GM18507 (cell line): ENCODE measurements around the gene NMRAL1.

Experiments
- DNase-seq: peaks from one replicate; pipeline ENCODE4 v3.0.0; 2011; ENCODE audit warnings: low read depth; ENCODE audit not compliant: insufficient read length; ENCODE audit errors: extremely low spot score
- FAIRE-seq: peaks from 2 replicates; lab custom pipeline; 2011; peaks lifted over from hg19 to GRCh38; lab: Jason Lieb, UNC

NMRAL1 gene

DNA sequence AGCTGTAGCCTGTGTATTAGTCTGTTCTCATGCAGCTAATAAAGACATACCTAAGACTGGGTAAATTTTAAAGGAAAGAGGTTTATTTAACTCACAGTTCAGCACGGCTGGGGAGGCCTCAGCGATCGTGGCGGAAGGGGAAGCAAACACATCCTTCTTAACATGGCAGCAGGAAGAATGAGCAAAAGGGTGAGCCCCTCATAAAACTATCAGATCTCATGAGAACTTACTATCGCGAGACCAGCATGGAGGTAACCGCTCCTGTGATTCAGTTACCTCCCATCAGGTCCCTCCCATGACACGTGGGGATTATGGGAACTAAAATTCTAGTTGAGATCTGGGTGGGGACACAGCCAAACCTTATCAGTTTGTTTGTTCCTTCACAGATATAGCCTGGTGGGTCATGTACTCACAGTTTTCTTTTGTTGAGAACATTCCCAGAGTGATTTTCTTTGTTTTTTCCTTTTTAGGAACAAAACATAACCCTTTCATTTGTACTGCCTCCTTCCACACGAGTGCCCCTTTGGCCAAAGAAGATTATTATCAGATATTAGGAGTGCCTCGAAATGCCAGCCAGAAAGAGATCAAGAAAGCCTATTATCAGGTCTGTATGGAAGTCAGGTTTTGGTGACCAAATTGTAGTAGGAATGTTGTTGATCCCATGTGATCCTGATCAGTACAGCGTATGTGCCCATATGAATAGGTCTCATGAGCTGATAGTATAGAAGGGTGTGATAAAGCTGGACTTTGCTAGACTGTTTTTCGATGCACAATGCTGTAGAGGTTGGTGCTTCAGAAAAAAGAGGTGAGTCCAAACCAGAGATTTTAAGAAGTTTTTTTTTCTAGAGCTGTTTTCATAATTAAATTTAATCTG is 40.3 kb downstream of the NMRAL1 start:
- DNase-seq: no peak
- no peak for FAIRE-seq

DNA sequence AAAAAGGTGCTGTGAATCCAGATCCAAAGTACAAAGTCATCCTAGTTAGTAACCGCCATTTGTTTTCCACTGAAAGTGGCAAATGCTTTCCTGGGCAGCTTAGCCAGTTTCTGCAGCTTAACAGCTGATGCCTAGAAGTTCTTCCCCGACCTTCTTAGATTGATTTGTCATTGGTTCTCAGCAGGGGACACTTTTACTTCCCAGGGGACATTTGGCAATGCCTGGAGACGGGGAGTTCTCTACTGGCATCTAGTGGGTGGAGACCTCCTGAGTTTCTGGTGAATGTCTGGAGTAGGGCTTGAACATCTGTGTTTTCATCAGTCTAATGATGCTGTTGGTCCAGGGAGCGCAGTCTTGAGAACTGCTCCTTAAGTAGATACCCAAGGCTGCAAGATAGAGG is 41.2 kb downstream of the NMRAL1 start:
- DNase-seq (no peak), FAIRE-seq (no peak)

DNA sequence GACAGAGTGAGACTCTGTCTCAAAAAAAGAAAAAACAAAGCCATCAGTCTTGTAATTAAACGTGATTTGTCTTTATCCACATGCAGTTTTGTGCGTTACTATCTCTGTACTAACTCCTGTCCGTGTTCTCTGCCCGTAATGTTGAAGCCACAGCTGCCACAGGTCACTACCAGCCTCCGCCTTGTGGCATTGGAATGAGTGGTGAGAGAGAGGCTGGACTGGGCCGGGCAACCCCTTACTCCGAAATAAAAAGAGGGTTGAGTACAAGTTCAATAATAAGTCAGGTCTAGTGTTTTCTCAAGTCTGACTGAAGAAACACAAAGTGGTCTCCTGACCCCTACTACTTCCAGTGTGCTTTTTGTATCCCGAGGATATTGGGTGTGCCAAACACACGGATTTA is 43.4 kb downstream of the NMRAL1 start:
- FAIRE-seq (no peak), DNase-seq (no peak)

DNA sequence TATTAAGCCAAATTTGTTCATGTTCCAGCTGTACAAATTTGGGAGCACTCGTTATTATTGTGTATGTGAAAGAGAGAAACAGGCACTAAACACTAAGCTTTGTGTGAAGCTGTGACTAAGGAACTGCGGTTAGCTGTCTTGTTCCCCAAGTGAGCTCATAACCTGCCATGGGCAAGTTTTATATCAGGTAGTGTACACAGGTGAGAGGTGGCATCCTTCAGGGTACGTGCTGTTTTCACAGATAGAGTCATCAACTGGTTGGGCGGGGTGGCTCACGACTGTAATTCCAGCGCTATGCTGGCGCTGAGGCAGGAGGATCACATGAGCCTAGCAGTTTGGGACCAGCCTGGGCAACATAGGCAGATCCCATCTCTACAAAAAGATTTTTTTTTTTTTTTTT is 45.9 kb downstream of the NMRAL1 start:
- no peak for FAIRE-seq
- no peak for DNase-seq

DNA sequence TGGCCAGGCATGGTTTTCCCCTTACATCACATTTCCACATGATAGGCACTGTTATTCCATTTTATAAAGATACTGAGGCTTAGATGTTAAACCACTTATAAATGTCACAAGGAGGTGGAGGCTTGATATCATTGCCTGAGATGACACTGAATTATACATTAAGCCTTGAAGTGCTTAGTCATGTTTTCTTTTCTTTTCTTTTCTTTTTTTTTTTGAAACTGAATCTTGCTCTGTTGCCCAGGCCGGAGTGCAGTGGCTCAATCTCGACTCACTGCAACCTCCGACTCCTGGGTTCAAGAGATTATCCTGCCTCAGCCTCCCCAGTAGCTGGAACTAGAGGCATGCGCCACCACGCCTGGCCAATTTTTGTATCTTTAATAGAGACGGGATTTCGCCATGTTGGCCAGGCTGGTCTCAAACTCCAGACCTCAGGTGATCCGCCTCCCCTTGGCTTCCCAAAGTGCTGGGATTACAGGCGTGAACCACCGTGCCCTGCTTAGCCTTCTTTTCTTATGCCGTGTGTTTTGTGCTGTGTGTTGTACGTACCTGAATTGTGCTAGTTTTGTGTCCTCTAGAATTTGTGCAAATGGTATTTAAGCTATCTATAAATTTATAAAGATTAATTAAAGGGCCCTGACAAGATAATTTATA is 47.6 kb downstream of the NMRAL1 start:
- DNase-seq: no peak
- FAIRE-seq: no peak

DNA sequence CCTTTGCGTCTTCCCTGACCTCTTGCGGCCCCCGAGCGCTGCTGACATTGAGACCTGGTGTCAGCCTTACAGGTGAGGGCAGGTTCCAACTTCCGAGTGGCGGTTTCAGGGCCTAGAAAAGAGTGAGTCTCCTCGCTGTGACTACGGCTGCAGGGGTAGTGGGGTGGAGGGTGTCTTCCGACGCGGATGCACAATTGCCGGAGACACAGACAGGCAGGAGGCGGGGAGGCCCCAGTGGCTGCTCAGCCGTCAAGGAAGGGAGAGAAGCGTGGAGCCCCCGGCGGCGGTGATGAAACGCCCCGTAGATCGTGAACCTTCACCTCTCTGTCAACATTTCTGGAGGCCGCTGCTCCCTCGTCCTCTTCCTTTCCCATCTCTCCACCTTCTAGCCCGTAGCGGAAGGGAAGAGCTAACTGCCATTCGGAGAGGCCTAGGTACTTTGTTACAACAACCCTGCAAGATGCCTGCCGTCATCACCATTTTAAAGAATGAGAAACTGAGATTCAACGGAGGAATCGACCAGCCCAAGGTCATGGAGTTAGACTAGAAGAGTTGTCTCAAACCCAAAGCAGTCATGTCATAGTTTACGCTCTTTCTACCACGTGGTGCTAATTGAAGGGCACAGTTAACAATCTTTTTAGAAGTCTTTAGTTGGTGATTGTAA is 48.3 kb downstream of the NMRAL1 start:
- FAIRE-seq (no peak), DNase-seq (no peak)

DNA sequence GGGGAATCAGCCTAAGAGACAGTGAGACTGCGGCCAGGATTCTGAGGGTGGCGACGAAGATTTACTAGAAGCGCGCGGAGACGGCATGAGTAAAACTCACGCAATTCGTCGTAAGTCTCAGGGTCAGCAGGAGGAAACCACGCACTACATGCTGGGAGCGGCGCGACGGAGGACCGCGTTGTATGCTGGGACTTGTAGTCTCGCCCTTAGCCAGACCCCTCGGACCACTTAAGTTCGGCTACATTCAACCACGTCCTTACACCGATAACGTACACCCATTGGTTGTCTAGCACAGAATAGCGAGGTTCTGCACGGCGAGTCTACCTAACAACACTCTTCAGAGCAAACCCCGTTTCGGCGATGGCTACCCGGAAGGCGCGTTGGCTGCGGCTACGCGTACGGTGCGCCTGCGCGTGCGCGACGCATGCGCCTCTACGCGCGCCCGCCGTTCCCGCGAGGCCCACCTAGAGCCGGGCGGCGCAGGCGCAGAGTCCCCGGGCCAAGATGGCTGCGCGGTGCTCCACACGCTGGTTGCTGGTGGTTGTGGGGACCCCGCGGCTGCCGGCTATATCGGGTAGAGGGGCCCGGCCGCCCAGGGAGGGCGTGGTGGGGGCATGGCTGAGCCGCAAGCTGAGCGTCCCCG is 48.9 kb downstream of the NMRAL1 start, which contains the start of gene DNAJA3:
TSS of gene DNAJA3 (plus strand) at position 491 of the 643 bp plus-strand sequence. CDS start at position 505, 14 bp downstream.
- DNase-seq (peak; percentile 95), FAIRE-seq (peak; percentile 93)

DNA sequence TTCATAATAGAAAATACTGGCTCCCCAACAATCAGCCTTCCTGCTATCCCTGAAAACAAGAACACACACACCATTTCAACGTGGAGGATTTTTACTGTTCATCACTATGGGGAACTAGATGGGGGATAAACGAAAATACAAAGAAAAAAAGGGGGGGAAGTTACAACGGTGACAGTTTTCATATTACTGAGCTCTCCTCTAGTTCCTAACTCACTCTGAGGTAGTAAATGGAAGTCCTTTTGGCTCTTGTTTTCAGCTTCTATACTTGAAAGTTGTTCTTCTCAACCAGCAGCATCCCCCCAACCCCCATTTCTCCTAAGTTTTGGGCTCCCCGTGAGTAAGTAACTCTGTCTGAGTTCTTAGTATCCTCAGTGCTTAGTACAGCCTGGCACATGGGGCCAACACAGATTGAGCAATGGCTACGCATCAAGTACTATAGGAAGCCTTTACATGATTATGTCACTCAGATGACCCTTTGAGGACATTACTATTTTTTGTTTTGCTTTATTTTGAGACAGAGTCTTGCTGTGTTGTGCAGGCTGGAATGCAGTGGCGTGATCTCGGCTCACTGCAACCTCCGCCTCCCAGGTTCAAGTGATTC is 53.8 kb downstream of the NMRAL1 start:
- no peak for FAIRE-seq

DNA sequence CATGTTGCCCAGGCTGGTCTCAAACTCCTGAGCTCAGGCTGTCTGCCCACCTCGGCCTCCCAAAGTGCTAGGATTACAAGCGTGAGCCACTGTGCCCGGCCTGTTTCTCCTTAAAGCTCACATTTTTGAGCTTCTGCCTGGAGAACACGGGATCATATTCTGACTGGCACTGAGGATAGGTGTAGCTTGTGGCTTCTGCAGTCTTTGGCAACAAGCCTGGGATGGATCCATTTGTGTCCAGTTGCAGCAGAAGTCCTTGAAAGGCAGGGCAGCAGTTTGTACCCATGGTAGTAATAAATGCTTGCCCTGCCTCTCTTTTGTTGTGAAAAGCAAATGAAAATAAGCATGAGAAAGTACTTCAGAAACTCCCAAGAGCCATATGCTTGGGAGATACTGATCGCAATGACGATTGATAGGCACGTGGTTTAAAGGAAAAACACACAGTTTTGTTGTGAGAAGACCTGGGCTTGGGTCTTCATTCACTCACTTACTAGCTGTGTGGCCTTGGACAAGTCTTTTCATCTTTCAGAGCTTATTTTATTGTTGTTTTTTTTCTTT is 54.9 kb downstream of the NMRAL1 start:
- DNase-seq: no peak
- no peak for FAIRE-seq

More for the DNA sequence above, 53.8 kb downstream of the NMRAL1 start:
- no peak for DNase-seq

DNA sequence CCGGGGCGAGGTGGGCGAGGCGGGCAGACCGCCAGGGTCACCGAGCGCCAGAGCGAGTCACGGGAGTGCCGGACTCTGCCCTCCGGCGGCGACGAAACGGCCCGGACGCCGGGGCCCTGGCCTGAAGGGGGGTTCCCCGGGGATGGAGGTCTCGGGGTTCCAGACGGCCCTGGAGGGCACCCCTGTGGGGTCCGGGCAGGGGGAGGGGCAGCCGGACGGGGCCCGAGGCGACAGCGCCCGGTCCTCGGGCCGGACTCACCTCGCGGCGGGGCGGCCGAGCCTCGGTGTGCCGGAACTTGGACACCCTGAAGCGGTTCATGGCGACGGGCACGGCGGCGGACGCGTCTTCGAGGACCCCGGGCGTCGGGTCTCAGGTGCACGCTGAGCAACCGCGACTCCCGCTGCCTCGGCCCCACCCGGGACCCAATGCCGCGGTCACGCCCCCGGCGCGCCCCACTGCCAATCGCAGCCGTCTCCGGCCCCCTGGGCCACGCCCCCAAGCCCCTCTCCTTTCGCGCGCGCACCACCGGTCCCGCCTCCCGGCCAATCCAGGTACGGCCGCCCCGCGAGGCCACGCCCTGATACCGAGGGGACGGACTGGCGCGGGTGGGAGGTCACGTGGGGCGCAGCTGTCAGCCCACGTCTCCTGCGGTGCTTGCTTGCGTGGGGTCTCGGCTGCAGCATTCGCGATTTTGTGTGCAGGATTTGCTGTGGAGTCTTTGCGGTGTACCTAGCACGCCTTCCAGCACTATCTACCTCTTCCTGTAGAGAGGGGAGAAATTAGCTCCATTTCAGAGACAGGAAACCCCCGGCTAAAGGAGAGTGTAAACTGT is 58.0 kb downstream of the NMRAL1 start, which contains the start of gene CORO7:
TSS of gene CORO7 (minus strand) at position 397 of the 833 bp plus-strand sequence. CDS start at position 319, 78 bp downstream.
- FAIRE-seq: peak; percentile 86

DNA sequence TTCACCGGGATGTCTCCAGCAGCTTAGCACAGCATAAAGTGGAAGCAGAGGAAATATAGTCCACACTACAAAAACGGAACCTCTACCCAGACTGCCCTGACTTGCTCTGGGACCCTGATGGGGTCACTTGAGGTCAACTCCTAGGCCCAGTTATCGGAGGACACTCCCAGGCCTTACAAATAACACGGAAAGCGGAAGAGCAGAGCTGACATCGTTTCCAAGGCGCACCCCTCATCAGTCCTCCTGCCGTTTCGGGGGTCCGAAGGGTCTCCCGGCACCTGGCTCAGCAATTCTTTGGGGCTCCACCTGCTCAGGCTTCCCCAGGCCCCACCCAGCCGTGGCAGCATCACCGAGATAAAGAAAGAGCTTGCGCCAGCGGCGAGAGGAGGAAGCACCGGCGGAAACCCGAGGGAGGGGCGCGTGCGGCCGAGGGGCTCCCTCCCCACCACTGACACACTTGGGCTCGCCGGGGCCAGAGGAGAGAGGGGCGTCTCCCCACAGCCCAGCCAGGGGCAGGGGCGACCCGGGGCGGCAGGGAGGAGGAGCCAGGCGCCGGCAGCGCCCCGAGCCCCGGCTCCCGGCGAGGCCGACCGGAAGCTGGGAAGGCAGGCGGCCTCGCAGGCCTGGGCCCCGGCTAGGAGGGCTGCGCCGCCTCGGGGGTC is 58.8 kb downstream of the NMRAL1 start:
- DNase-seq: no peak
- FAIRE-seq: peak; percentile 59

More for the DNA sequence above, 58.0 kb downstream of the NMRAL1 start, which contains the start of gene CORO7:
- peak; percentile 87 for DNase-seq

DNA sequence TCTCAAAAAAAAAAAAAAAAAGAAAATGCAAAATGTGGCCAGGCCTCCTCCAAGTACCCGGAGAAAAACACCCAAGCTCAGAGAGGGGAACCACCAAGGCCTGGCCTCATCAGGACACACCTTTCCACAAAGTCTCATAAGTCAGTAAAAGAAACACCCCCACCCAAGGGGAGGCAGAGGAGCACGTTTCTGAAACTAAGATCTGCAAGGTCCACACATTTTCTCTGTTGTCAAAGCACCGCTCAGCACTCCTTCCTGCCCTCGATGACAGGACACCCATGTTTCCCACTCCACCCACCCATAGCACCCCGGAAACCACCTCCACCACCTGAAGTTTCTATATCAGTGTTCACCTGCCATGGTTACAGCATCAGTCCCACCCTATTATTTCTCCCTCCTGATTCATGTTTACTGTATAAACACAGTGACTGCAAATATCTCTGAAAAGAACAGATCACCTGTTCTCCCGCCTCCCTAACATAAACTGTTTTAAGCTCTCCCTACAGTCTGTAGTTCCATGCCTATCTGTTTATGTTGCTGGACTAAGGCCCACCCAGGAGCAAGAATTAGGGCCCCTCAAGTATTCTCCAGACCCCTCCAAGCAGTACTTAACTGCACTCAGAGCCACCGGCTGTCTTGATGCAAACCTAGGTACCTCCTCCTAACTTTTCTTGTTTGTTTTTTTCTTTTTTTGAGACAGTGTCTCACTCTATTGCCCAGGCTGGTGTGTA is 60.1 kb downstream of the NMRAL1 start:
- peak; percentile 99 for FAIRE-seq
- DNase-seq: peak; percentile 74

DNA sequence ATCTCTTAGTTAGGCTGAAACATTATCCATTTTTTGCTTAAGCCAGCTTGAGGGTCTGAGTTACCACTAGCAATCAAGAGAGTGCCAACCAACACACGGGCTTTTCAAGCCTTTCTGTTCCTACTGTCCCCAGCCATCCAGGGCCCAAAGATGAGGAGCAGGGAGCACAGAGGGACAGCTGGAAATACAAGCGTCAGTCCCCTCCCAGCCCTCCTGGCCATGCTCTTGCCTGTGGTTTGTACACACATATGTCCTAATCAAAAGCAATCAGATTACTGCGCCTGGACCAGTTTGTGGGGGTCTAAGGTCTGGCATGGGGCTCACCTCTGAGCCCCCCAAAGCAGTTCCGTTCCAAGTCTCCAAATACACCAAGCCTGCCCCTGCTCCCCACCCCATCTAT is 61.6 kb downstream of the NMRAL1 start:
- no peak for FAIRE-seq

DNA sequence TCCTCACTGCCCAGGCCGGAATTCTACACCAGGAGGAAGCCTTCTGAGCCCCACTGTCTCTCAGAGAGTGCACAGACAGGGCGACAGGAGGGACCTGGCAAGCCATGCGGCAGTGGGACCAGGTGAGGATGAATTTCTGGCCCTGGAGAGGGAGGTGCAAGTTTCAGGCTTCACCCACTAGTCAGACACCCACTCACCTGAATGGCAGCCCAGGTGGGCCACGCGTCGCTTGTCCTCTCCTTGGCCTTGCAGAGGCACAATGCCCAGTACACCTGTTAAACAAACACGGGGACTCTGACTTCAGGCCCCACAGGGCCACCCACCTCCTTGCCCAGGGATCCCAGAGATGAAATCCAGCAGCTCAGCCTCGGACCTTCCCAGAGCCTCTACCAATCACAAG is 62.3 kb downstream of the NMRAL1 start:
- DNase-seq (no peak), FAIRE-seq (no peak)

More for the DNA sequence above, 61.6 kb downstream of the NMRAL1 start:
- no peak for DNase-seq
